ENCODE results near the gene ERCC4.
"Not testable (repeated sequence)": the region's sequence is repeated elsewhere in the genome, so short reads cannot be mapped to it uniquely, and the experiment has no call there.

Gene ERCC4

GRCh38 chr16:13919683-13920509 is at the start of gene ERCC4:
TSS of gene ERCC4 (plus strand) at chr16:13920154. CDS start at chr16:13920166, 12 bp downstream.
- DNase-seq, result peak; percentile 99

GRCh38 chr16:13873835-13874438 is 46.0 kb upstream of the ERCC4 start:
- DNase-seq, result no peak

GRCh38 chr16:13875614-13876284 is 44.2 kb upstream of the ERCC4 start:
- DNase-seq, result no peak

- no peak for DNase-seq
Observed at GRCh38 chr16:13883276-13883675, 36.7 kb upstream of the ERCC4 start.

GRCh38 chr16:13883881-13884280 is 36.1 kb upstream of the ERCC4 start:
- no peak for DNase-seq

- DNase-seq, result no peak
Observed at GRCh38 chr16:13885700-13886099, 34.3 kb upstream of the ERCC4 start.

GRCh38 chr16:13886608-13887007 is 33.3 kb upstream of the ERCC4 start:
- no peak for DNase-seq

- not testable (repeated sequence) for DNase-seq
Observed at GRCh38 chr16:13889323-13889722, 30.6 kb upstream of the ERCC4 start.

GRCh38 chr16:13892301-13892700 is 27.7 kb upstream of the ERCC4 start:
- no peak for DNase-seq

GRCh38 chr16:13895516-13895915 is 24.4 kb upstream of the ERCC4 start:
- no peak for DNase-seq

- DNase-seq, result no peak
Observed at GRCh38 chr16:13896543-13897182, 23.3 kb upstream of the ERCC4 start.

- DNase-seq, result no peak
Observed at GRCh38 chr16:13897806-13898205, 22.1 kb upstream of the ERCC4 start.

- DNase-seq, result no peak
Observed at GRCh38 chr16:13898233-13898632, 21.7 kb upstream of the ERCC4 start.

- DNase-seq, result no peak
Observed at GRCh38 chr16:13902052-13902451, 17.9 kb upstream of the ERCC4 start.

GRCh38 chr16:13902677-13903076 is 17.3 kb upstream of the ERCC4 start:
- no peak for DNase-seq

- no peak for DNase-seq
Observed at GRCh38 chr16:13904179-13904691, 15.7 kb upstream of the ERCC4 start.

- not testable (repeated sequence) for DNase-seq
Observed at GRCh38 chr16:13904822-13905221, 15.1 kb upstream of the ERCC4 start.

GRCh38 chr16:13906168-13907089 is 13.5 kb upstream of the ERCC4 start:
- no peak for DNase-seq

- no peak for DNase-seq
Observed at GRCh38 chr16:13907431-13907830, 12.5 kb upstream of the ERCC4 start.

- DNase-seq, result no peak
Observed at GRCh38 chr16:13909069-13909468, 10.9 kb upstream of the ERCC4 start.

GRCh38 chr16:13909872-13910303 is 10.1 kb upstream of the ERCC4 start:
- no peak for DNase-seq

- DNase-seq, result no peak
Observed at GRCh38 chr16:13911306-13911705, 8.6 kb upstream of the ERCC4 start.
